ENCODE measurements around the gene ABHD12. TPM values are rescaled to one million over a fixed set of nuclear protein-coding genes. Genes with fewer than 3 reads are reported as not detected.
A peak's percentile ranks its signal among the peaks of the same experiment; 100 is the strongest.

The ABHD12 gene
- polyA plus RNA-seq, 4 donors, result 28.0 to 93.9 (median 54.9) TPM

DNA sequence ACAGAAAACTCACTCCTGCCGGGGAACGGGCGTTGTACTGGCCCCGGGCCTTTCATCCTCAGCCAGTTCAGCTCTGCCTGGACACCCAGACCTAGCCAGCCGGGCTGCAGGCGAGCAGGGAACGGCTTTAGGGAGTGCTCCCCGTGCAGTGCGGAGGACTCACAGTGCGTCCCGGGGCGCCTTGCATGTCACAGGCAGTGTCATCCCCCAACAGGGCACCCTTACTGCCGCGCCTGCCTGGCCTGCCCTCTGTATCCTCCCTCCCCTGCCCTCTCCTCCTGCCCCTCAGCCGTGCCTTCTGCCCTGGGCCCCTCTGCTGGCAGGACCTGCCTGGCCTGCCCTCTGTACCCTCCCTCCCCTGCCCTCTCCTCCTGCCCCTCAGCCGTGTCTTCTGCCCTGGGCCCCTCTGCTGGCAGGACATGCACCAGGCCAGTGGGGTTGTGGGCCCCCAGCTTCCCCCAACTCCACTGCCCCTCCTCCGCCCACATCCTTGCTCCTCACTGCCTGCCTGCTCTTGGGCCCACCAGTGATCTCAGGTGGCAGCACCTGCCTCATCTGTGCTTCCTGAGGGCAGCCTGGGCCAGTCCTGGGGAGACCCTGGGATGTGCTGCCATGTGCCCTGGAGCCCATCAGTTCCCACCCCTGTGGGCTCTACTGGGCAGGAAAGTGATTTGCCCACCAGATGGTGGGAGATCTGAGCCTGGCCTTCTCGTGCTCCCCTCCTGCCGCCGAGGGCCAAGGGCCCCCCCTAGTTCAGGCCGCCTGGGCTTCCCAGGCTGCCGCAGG is 99.8 kb downstream of the ABHD12 start:
- Histone ChIP-seq H3K9me3 (ENCODE audit: control insufficient read depth in 2 of 2, insufficient read depth in 1 of 2, low read depth in 1 of 2, low read length in 1 of 2) (no peaks in the 10 kb centered on the region), H3K27ac (ENCODE audit: low read depth in 1 of 3, low read length in 2 of 3) (no peak overlapping the region), H3K4me1 (ENCODE audit: control insufficient read depth in 3 of 3, insufficient read depth in 2 of 3, low read depth in 1 of 3, low read length in 2 of 3) (no peaks in the 10 kb centered on the region), H3K4me3 (ENCODE audit: low read depth in 1 of 3, low read length in 3 of 3) (no peak overlapping the region), H3K36me3 (ENCODE audit: control insufficient read depth in 3 of 3, insufficient read depth in 2 of 3, low read depth in 1 of 3, low read length in 3 of 3) (peaks cover 9 to 87% (median 12%) of the 10 kb centered on the region in 3 donors), H3K27me3 (ENCODE audit: control insufficient read depth in 3 of 3, insufficient read depth in 3 of 3, low read length in 3 of 3) (no peaks in the 10 kb centered on the region)
- no peak for FAIRE-seq
- 90 to 94% (median 91%) methylated on average over 22 of the region's 22 CpGs for WGBS, 3 donors
- no peak for DNase-seq

DNA sequence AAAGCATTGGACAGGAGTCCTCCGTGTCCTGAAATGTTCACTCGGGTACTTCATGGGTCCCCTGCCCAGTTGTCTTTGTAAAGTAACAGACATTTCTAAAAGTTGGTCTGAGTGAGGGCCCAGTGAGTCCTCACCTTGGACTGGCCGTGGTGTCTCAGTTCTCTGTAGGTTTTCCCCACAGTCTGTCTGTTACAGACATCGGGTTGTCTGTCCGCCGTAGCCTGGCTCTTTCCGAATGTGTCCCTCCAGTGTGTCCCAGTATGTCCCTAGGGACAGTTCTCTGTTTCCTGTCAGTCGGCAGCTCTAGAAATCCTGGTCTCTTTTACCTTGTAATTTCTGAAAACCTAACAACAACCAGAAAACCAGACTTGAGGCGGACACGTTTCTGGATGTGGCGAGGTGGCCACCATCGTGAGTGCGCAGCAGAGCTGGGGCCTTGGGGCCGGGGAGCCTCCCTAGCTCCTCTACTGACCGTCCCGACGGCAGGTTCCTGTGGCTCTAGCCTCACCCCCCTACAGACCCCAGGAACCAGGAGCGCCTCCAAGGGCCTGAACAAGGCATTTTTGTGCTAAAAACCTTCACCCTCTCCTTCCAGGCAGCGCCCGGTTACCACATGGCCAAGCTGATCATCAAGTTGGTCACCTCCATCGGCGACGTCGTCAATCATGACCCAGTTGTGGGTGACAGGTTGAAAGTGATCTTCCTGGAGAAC is 100.6 kb downstream of the ABHD12 start:
- Histone ChIP-seq H3K9me3 (ENCODE audit: control insufficient read depth in 2 of 2, insufficient read depth in 1 of 2, low read depth in 1 of 2, low read length in 1 of 2) (no peaks in the 10 kb centered on the region), H3K36me3 (ENCODE audit: control insufficient read depth in 3 of 3, insufficient read depth in 2 of 3, low read depth in 1 of 3, low read length in 3 of 3) (peaks cover 11 to 89% (median 15%) of the 10 kb centered on the region in 3 donors), H3K27ac (ENCODE audit: low read depth in 1 of 3, low read length in 2 of 3) (no peak overlapping the region), H3K4me3 (ENCODE audit: low read depth in 1 of 3, low read length in 3 of 3) (no peak overlapping the region), H3K27me3 (ENCODE audit: control insufficient read depth in 3 of 3, insufficient read depth in 3 of 3, low read length in 3 of 3) (no peaks in the 10 kb centered on the region), H3K4me1 (ENCODE audit: control insufficient read depth in 3 of 3, insufficient read depth in 2 of 3, low read depth in 1 of 3, low read length in 2 of 3) (no peaks in the 10 kb centered on the region)
- 92 to 95% (median 95%) methylated on average over 24 of the region's 24 CpGs for WGBS, 3 donors
- FAIRE-seq, result no peak
- no peak for DNase-seq

DNA sequence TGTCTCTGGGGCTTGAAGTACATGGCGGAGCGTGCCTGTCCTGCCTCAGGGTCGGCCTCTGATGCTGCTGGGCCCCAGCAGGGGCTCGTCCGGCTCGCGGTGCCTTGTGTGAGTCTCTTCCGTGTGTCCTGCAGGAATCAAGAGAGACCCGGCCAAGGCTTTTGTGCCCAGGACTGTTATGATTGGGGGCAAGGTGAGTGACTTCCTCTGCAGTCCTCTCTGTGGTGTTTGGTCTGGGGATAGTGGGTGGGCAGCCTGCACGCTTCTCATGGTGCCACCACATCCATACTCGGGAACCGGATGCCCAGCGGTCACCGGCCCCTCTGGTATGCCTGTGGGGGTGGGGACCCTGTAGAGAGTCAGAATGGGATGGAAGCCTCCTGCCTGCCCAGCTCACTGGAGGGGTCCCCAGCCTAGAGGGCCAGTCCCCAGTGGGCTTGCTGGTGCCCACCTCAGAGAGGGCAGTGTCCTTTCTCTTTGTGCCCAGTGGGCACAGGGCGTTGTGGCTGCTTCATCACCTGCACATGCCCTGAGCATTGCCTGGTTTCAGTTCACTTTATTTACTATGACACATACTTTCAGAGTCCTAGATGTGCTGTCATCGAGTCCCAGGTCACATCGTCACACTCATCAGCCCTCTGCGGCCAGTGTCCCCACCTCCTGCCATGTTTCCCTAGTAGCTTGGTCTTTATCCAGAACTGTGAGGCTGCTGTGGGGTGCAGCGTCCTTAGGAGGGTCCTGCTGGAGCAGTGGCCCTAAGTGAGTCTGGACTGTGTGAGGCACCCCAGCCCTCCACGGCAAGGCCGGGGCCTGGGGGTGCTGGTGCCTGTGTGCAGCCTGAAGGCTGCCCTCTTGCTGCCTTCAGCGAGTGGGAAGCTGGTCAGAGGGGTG is 102.1 kb downstream of the ABHD12 start:
- WGBS, 3 donors, result 92 to 95% (median 93%) methylated on average over 22 of the region's 22 CpGs
- Histone ChIP-seq H3K27me3 (ENCODE audit: control insufficient read depth in 3 of 3, insufficient read depth in 3 of 3, low read length in 3 of 3) (no peaks in the 10 kb centered on the region), H3K4me3 (ENCODE audit: low read depth in 1 of 3, low read length in 3 of 3) (no peak overlapping the region), H3K36me3 (ENCODE audit: control insufficient read depth in 3 of 3, insufficient read depth in 2 of 3, low read depth in 1 of 3, low read length in 3 of 3) (peaks cover 19 to 88% (median 21%) of the 10 kb centered on the region in 3 donors), H3K27ac (ENCODE audit: low read depth in 1 of 3, low read length in 2 of 3) (peak overlapping the region in 1 of 3 donors; percentile 60), H3K9me3 (ENCODE audit: control insufficient read depth in 2 of 2, insufficient read depth in 1 of 2, low read depth in 1 of 2, low read length in 1 of 2) (no peaks in the 10 kb centered on the region), H3K4me1 (ENCODE audit: control insufficient read depth in 3 of 3, insufficient read depth in 2 of 3, low read depth in 1 of 3, low read length in 2 of 3) (no peaks in the 10 kb centered on the region)
- DNase-seq, result no peak
- no peak for FAIRE-seq

- FAIRE-seq, result no peak
Observed at GRCh38 chr20:25287631-25288290, 102.9 kb downstream of the ABHD12 start.

DNA sequence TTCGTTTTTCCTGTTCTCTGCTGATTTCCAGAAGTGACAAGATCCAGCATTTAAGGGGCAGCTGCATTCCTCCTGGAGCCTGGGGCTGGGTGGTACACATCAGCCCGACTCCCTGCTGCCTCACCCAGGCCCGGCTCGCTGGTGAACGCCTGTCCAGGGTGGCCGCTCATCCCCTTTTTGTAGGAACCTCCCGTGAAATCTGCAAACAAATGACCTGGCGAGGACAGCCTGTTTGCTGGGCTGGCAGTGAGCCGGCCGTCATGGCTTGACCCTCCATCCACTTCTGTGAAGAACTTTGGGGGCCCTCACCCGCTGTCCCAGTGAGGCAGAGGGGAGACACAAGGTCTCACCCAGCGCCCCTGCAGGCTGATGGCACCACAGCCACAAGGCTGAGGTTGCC is 103.7 kb downstream of the ABHD12 start:
- WGBS, 3 donors, result 96 to 98% (median 97%) methylated on average over 12 of the region's 12 CpGs
- H3K4me1 ChIP-seq (ENCODE audit: control insufficient read depth in 3 of 3, insufficient read depth in 2 of 3, low read depth in 1 of 3, low read length in 2 of 3), result no peaks in the 10 kb centered on the region
- FAIRE-seq (no peak), DNase-seq (no peak)
- no peaks in the 10 kb centered on the region for H3K9me3 ChIP-seq (ENCODE audit: control insufficient read depth in 2 of 2, insufficient read depth in 1 of 2, low read depth in 1 of 2, low read length in 1 of 2)
- no peak overlapping the region for H3K4me3 ChIP-seq (ENCODE audit: low read depth in 1 of 3, low read length in 3 of 3)
- peaks cover 18 to 93% (median 29%) of the 10 kb centered on the region in 3 donors for H3K36me3 ChIP-seq (ENCODE audit: control insufficient read depth in 3 of 3, insufficient read depth in 2 of 3, low read depth in 1 of 3, low read length in 3 of 3)
- H3K27me3 ChIP-seq (ENCODE audit: control insufficient read depth in 3 of 3, insufficient read depth in 3 of 3, low read length in 3 of 3), result no peaks in the 10 kb centered on the region
- H3K27ac ChIP-seq (ENCODE audit: low read depth in 1 of 3, low read length in 2 of 3), result no peak overlapping the region

More at GRCh38 chr20:25287631-25288290, 102.9 kb downstream of the ABHD12 start:
- Histone ChIP-seq H3K27me3 (ENCODE audit: control insufficient read depth in 3 of 3, insufficient read depth in 3 of 3, low read length in 3 of 3) (no peaks in the 10 kb centered on the region), H3K4me1 (ENCODE audit: control insufficient read depth in 3 of 3, insufficient read depth in 2 of 3, low read depth in 1 of 3, low read length in 2 of 3) (no peaks in the 10 kb centered on the region), H3K4me3 (ENCODE audit: low read depth in 1 of 3, low read length in 3 of 3) (no peak overlapping the region), H3K36me3 (ENCODE audit: control insufficient read depth in 3 of 3, insufficient read depth in 2 of 3, low read depth in 1 of 3, low read length in 3 of 3) (peaks cover 19 to 93% (median 22%) of the 10 kb centered on the region in 3 donors), H3K9me3 (ENCODE audit: control insufficient read depth in 2 of 2, insufficient read depth in 1 of 2, low read depth in 1 of 2, low read length in 1 of 2) (no peaks in the 10 kb centered on the region), H3K27ac (ENCODE audit: low read depth in 1 of 3, low read length in 2 of 3) (no peak overlapping the region)
- WGBS, 3 donors, result 95 to 97% (median 96%) methylated on average over 16 of the region's 16 CpGs
- no peak for DNase-seq

DNA sequence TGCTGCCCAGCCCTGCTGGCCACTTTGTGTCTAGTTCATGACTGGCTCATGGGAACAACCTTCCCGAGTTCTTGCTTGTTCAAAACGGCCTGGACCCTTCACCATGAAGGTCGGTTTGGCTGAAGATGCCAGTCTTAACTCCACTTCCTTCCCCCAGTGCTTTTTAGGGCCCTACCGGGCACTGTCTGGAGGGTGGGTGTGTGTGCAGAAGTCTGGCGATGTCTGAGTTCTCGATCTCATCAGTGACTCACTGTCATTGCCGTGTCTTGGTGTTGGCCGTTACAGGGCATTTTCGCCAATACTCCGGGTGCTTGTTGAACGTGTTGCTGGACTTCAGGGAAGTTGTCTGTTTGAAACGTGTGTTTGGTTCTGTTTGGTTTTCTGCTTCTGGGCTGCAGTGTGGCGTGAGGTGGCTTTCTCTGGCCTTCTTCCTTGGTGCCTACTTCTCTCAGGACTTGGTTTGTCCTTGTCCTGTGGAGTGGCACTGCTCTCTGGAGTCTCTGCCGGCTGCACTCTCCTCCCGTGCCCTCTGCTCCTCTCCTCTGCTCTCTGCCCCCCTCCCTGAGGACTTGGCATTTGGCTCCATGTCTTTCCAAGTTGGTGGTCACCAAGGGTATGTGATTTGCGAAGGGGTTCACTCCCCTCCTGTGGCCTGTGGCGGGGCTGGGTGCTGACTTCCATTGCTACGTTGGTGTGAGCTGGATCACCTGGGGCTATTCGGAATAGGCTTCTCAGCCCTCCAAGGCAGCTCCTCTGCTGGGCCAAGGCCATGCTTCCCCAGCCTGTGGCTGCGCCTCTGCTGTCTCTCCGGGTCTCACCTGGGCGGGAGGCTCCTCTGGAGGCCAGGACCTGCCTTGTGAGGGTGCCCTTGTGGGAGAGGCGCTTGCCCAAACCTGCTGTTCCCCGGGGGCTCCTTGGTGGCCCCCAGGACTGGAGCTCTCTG is 104.5 kb downstream of the ABHD12 start:
- Histone ChIP-seq H3K9me3 (ENCODE audit: control insufficient read depth in 2 of 2, insufficient read depth in 1 of 2, low read depth in 1 of 2, low read length in 1 of 2) (no peaks in the 10 kb centered on the region), H3K36me3 (ENCODE audit: control insufficient read depth in 3 of 3, insufficient read depth in 2 of 3, low read depth in 1 of 3, low read length in 3 of 3) (peaks cover 18 to 93% (median 29%) of the 10 kb centered on the region in 3 donors), H3K27ac (ENCODE audit: low read depth in 1 of 3, low read length in 2 of 3) (no peak overlapping the region), H3K4me1 (ENCODE audit: control insufficient read depth in 3 of 3, insufficient read depth in 2 of 3, low read depth in 1 of 3, low read length in 2 of 3) (no peaks in the 10 kb centered on the region), H3K4me3 (ENCODE audit: low read depth in 1 of 3, low read length in 3 of 3) (no peak overlapping the region), H3K27me3 (ENCODE audit: control insufficient read depth in 3 of 3, insufficient read depth in 3 of 3, low read length in 3 of 3) (no peaks in the 10 kb centered on the region)
- WGBS, 3 donors, result 89 to 93% (median 91%) methylated on average over 24 of the region's 24 CpGs
- no peak for DNase-seq
- FAIRE-seq, result no peak

GRCh38 chr20:25285091-25285647 is 105.5 kb downstream of the ABHD12 start:
- Histone ChIP-seq H3K27ac (ENCODE audit: low read depth in 1 of 3, low read length in 2 of 3) (no peak overlapping the region), H3K4me3 (ENCODE audit: low read depth in 1 of 3, low read length in 3 of 3) (no peak overlapping the region), H3K9me3 (ENCODE audit: control insufficient read depth in 2 of 2, insufficient read depth in 1 of 2, low read depth in 1 of 2, low read length in 1 of 2) (no peaks in the 10 kb centered on the region), H3K27me3 (ENCODE audit: control insufficient read depth in 3 of 3, insufficient read depth in 3 of 3, low read length in 3 of 3) (no peaks in the 10 kb centered on the region), H3K36me3 (ENCODE audit: control insufficient read depth in 3 of 3, insufficient read depth in 2 of 3, low read depth in 1 of 3, low read length in 3 of 3) (peaks cover 18 to 94% (median 28%) of the 10 kb centered on the region in 3 donors), H3K4me1 (ENCODE audit: control insufficient read depth in 3 of 3, insufficient read depth in 2 of 3, low read depth in 1 of 3, low read length in 2 of 3) (no peaks in the 10 kb centered on the region)
- FAIRE-seq (no peak), DNase-seq (no peak)
- WGBS, 3 donors, result 89 to 93% (median 91%) methylated on average over 26 of the region's 26 CpGs
